CD14-positive monocyte (primary cell): Measurements from ENCODE around the gene THY1. TPM values are rescaled to one million over a fixed set of nuclear protein-coding genes. Genes with fewer than 3 reads are reported as not detected.

Experiments used
- DNase-seq, 3 donors: peaks; one replicate each; pipeline ENCODE4 v3.0.0-alpha.2; 2011 to 2022
- H2AFZ ChIP-seq: 2 replicates; pipeline ENCODE4 v1.6.0; 2012; ENCODE audit warnings: mild to moderate bottlenecking, low read depth, low read length, inconsistent platforms; ENCODE audit not compliant: insufficient read depth, poor library complexity, severe bottlenecking
- H3K27ac ChIP-seq, 2 donors: 1 replicate in 1 of 2; 2 replicates in 1 of 2; pipeline ENCODE4 v1.5.1; 2012 to 2013; ENCODE audit warnings: low read length in 2 of 2, control low read depth in 1 of 2, inconsistent platforms in 1 of 2, low read depth in 1 of 2, mild to moderate bottlenecking in 1 of 2
- H3K27me3 ChIP-seq, 2 donors: one replicate each; pipeline versions ENCODE4 v1.6.0 to v1.6.1; 2011 to 2013; ENCODE audit warnings: low read length in 2 of 2; ENCODE audit not compliant: control insufficient read depth in 2 of 2, insufficient read depth in 2 of 2
- H3K36me3 ChIP-seq, 2 donors: replicated peaks in 1 of 2; 1 replicate in 1 of 2; 2 replicates in 1 of 2; pipeline versions ENCODE4 v1.5.1 to v1.6.1; 2012 to 2013; ENCODE audit warnings: low read length in 2 of 2, control low read depth in 1 of 2, inconsistent platforms in 1 of 2, mild to moderate bottlenecking in 1 of 2; ENCODE audit not compliant: insufficient read depth in 2 of 2, control insufficient read depth in 1 of 2
- H3K4me1 ChIP-seq, 2 donors: 1 replicate in 1 of 2; 2 replicates in 1 of 2; pipeline versions ENCODE4 v1.5.1 to v1.6.1; 2012 to 2013; ENCODE audit warnings: low read length in 2 of 2, control low read depth in 1 of 2, inconsistent platforms in 1 of 2, mild to moderate bottlenecking in 1 of 2, moderate library complexity in 1 of 2; ENCODE audit not compliant: insufficient read depth in 2 of 2, control insufficient read depth in 1 of 2
- H3K4me2 ChIP-seq: replicated peaks from 2 replicates; pipeline ENCODE3; 2012; ENCODE audit warnings: low read length, moderate library complexity, mild to moderate bottlenecking; ENCODE audit not compliant: poor library complexity, severe bottlenecking; ENCODE audit errors: extremely low read depth
- H3K4me3 ChIP-seq, 3 experiments: fragments of 200-600 bp in 1 of 3; sonication (generic) in 1 of 3; replicated peaks in 1 of 3; 1 replicate in 2 of 3; 2 replicates in 1 of 3; pipeline ENCODE4 v1.5.1; 2011 to 2013; ENCODE audit warnings: low read length in 3 of 3, mild to moderate bottlenecking in 3 of 3, control low read depth in 2 of 3, low read depth in 2 of 3, inconsistent platforms in 1 of 3, moderate library complexity in 1 of 3
- H3K79me2 ChIP-seq: 2 replicates; pipeline ENCODE4 v1.6.0; 2012; ENCODE audit warnings: mild to moderate bottlenecking, control low read depth, inconsistent platforms, low read length, moderate library complexity; ENCODE audit not compliant: insufficient read depth
- H3K9ac ChIP-seq: 2 replicates; pipeline ENCODE4 v1.6.0; 2017; ENCODE audit warnings: low read length, mild to moderate bottlenecking; ENCODE audit not compliant: insufficient read depth, poor library complexity, severe bottlenecking
- H3K9me3 ChIP-seq, 2 donors: replicated peaks in 1 of 2; 1 replicate in 1 of 2; 2 replicates in 1 of 2; pipeline versions ENCODE4 v1.5.1 to v1.6.1; 2012 to 2013; ENCODE audit warnings: low read length in 2 of 2, control low read depth in 1 of 2; ENCODE audit not compliant: control insufficient read depth in 1 of 2, insufficient read depth in 1 of 2
- H4K20me1 ChIP-seq: 2 replicates; pipeline ENCODE4 v1.6.0; 2012; ENCODE audit warnings: mild to moderate bottlenecking, low read length, control low read depth, moderate library complexity; ENCODE audit not compliant: insufficient read depth
- H3K27ac Mint-ChIP-seq, 7 donors: one replicate each; pipeline ENCODE4 v1.8.0; 2020; ENCODE audit warnings: mild to moderate bottlenecking in 7 of 7, mixed read lengths in 7 of 7, moderate library complexity in 6 of 7, inconsistent platforms in 2 of 7
- H3K27me3 Mint-ChIP-seq, 3 donors: one replicate each; pipeline ENCODE4 v1.8.0; 2021 to 2022; ENCODE audit warnings: low read depth in 3 of 3, mild to moderate bottlenecking in 3 of 3, mixed read lengths in 3 of 3, moderate library complexity in 3 of 3, inconsistent platforms in 1 of 3
- H3K36me3 Mint-ChIP-seq, 2 donors: one replicate each; pipeline ENCODE4 v1.8.0; 2020; ENCODE audit warnings: mixed read lengths in 2 of 2, inconsistent platforms in 1 of 2, mild to moderate bottlenecking in 1 of 2
- H3K4me1 Mint-ChIP-seq: one replicate; pipeline ENCODE4 v1.8.0; 2020; ENCODE audit warnings: mild to moderate bottlenecking, mixed read lengths
- H3K4me3 Mint-ChIP-seq, 2 donors: one replicate each; pipeline ENCODE4 v1.8.0; 2020; ENCODE audit warnings: mild to moderate bottlenecking in 2 of 2, mixed read lengths in 2 of 2, moderate library complexity in 1 of 2
- H3K9me3 Mint-ChIP-seq, 7 donors: one replicate each; pipeline ENCODE4 v1.8.0; 2020 to 2022; ENCODE audit warnings: mixed read lengths in 7 of 7, mild to moderate bottlenecking in 6 of 7, moderate library complexity in 6 of 7, inconsistent platforms in 2 of 7
- WGBS: methylation state at CpG from one replicate; pipeline ENCODE4 v1.1.5; 2013; ENCODE audit warnings: missing lambda C conversion rate; ENCODE audit not compliant: insufficient coverage; 5-methylcytosine and 5-hydroxymethylcytosine counted together
- intact Hi-C, 2 donors: fragments of 100-400 bp; cut with micrococcal nuclease; formaldehyde crosslinking; loops; one replicate each; pipeline versions ENCODE4 v1.15.0 to v1.15.1; 2023
- polyA plus RNA-seq, 3 donors: library from polyadenylated mRNA; depleted of rRNA in 1 of 3; unstranded in 2 of 3; stranded (reverse) in 1 of 3; fragments of 300-500 nt in 2 of 3; fragments of >200 nt in 1 of 3; fragmentation: Illumina TruSeq in 2 of 3; gene quantifications; 1 replicate in 2 of 3; 2 replicates in 1 of 3; pipeline ENCODE4 v1.2.3, GENCODE V29; 2012 to 2021
- TF ChIP-seq, protein P1 (sequence below): fragments of 200-600 bp; IDR thresholded peaks from one replicate; pipeline ENCODE4 v1.8.0; 2022; ENCODE audit warnings: antibody characterized with exemption, mild to moderate bottlenecking

The THY1 gene
- polyA plus RNA-seq, 3 donors = not detected

DNA sequence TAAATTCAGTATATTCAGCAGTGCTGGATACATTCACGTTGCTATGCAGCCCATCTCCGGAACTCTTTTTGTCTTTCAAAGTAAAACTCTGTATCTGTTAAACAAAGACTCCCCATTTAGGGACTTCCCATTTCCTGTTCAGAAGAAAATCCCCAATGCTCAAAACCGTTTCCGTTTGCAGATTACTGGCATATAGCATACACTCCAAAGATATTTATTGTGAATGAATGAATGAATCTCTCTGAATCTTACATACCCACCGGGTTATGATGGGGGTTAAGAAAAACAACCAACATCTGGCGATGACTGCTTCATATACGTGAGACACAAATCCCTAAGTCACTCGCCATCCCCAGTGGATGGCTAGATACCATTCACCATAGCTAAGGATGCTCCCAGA, 1.6 kb downstream of the THY1 start:
- no peak overlapping the region for H3K27ac Mint-ChIP-seq
- peaks cover 0 to 10% (median 4%) of the 10 kb centered on the region in 7 donors for H3K9me3 Mint-ChIP-seq
- DNase-seq = no peak
- H3K36me3 Mint-ChIP-seq = no peaks in the 10 kb centered on the region
- H3K27ac ChIP-seq = no peak overlapping the region
- no peaks in the 10 kb centered on the region for H3K79me2 ChIP-seq
- peaks cover 22 to 50% of the 10 kb centered on the region in 2 donors for H3K27me3 ChIP-seq
- TF ChIP-seq, protein P1, sequence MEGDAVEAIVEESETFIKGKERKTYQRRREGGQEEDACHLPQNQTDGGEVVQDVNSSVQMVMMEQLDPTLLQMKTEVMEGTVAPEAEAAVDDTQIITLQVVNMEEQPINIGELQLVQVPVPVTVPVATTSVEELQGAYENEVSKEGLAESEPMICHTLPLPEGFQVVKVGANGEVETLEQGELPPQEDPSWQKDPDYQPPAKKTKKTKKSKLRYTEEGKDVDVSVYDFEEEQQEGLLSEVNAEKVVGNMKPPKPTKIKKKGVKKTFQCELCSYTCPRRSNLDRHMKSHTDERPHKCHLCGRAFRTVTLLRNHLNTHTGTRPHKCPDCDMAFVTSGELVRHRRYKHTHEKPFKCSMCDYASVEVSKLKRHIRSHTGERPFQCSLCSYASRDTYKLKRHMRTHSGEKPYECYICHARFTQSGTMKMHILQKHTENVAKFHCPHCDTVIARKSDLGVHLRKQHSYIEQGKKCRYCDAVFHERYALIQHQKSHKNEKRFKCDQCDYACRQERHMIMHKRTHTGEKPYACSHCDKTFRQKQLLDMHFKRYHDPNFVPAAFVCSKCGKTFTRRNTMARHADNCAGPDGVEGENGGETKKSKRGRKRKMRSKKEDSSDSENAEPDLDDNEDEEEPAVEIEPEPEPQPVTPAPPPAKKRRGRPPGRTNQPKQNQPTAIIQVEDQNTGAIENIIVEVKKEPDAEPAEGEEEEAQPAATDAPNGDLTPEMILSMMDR = no peak
- H3K36me3 ChIP-seq = no peaks in the 10 kb centered on the region
- no peaks in the 10 kb centered on the region for H3K4me1 ChIP-seq
- peaks cover 10% of the 10 kb centered on the region for H3K4me1 Mint-ChIP-seq
- WGBS = 63% methylated on average over 2 of the region's 8 CpGs
- peak overlapping the region in 1 of 2 donors; percentile 81 for H3K4me3 Mint-ChIP-seq
- peaks cover 50 to 60% (median 55%) of the 10 kb centered on the region in 3 donors for H3K27me3 Mint-ChIP-seq
- H3K9me3 ChIP-seq = peaks cover 0 to 11% of the 10 kb centered on the region in 2 donors
- H3K4me2 ChIP-seq = no peak overlapping the region
- intact Hi-C loops = no loop called here
- H2AFZ ChIP-seq = no peak overlapping the region
- H4K20me1 ChIP-seq = no peaks in the 10 kb centered on the region
- no peak overlapping the region for H3K9ac ChIP-seq
- no peak overlapping the region for H3K4me3 ChIP-seq

DNA sequence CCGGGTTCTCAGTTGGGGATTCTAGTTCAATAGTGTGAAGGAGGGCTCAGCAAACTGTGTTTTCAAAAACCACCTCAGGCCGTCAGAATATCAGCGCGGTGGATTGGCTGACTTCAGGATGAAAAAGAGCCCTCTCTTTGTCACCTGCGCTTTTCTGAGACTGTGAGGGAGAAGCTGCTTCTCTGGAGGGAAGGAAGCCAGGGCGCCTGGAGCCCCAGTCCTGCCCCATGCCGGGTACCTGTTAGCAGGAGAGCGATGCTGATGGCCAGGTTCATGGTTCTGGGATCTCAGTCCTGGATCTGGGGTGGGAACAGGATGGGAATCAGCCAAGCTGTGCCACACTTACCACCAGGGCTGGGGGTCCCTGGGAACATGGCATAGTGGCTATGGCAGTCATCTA, 2.3 kb downstream of the THY1 start:
- peaks cover 22 to 50% of the 10 kb centered on the region in 2 donors for H3K27me3 ChIP-seq
- H3K4me1 Mint-ChIP-seq = peaks cover 10% of the 10 kb centered on the region
- no peaks in the 10 kb centered on the region for H3K36me3 Mint-ChIP-seq
- no peak overlapping the region for H3K4me3 ChIP-seq
- peak overlapping the region in 1 of 2 donors; percentile 30 for H3K4me3 Mint-ChIP-seq
- peaks cover 50 to 60% (median 53%) of the 10 kb centered on the region in 3 donors for H3K27me3 Mint-ChIP-seq
- DNase-seq = no peak
- H2AFZ ChIP-seq = no peak overlapping the region
- H3K27ac ChIP-seq = no peak overlapping the region
- peaks cover 0 to 11% of the 10 kb centered on the region in 2 donors for H3K9me3 ChIP-seq
- H3K4me2 ChIP-seq = no peak overlapping the region
- no peak overlapping the region for H3K27ac Mint-ChIP-seq
- H4K20me1 ChIP-seq = no peaks in the 10 kb centered on the region
- no peaks in the 10 kb centered on the region for H3K36me3 ChIP-seq
- peaks cover 0 to 10% (median 4%) of the 10 kb centered on the region in 7 donors for H3K9me3 Mint-ChIP-seq
- no peaks in the 10 kb centered on the region for H3K79me2 ChIP-seq
- TF ChIP-seq, protein P1 = no peak
- 91% methylated on average over 4 of the region's 8 CpGs for WGBS
- H3K9ac ChIP-seq = no peak overlapping the region
- intact Hi-C loops = no loop called here
- no peaks in the 10 kb centered on the region for H3K4me1 ChIP-seq
